ENCODE measurements around the gene FBXL17. TPM values are rescaled to one million over a fixed set of nuclear protein-coding genes. Genes with fewer than 3 reads are reported as not detected.

Gene FBXL17
- total RNA-seq, 1 experiment from 2014 or later: 18.2 TPM

DNA sequence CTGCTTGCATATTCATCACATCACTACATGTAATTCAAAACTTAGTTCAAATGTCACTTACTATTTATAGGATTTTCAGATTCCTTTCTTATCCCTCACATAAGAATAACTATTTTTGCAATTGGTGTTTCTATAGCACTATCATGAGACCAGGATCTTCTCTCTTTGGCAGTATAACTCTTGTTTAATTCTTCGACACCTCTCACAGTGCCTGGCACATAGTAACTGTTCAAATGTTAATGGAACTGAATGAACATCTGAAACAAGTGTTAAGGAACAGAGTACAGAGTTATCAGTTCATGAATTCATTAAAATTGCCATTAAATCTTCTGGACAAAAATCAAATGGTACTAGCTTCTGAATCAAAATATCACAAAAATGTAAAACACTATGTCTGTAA lies 40.0 kb downstream of the FBXL17 start:
- no peak overlapping the region for H3K4me3 Mint-ChIP-seq (ENCODE audit: unreplicated experiment)
- H3K36me3 Mint-ChIP-seq (ENCODE audit: insufficient read depth, unreplicated experiment): no peaks in the 10 kb centered on the region
- POLR2A ChIA-PET: interaction anchor here (1.2 to 2.0 kb wide), 2 partner anchors 40 to 81 kb away, joined by 3 to 4 read pairs; partner anchors contain the start of gene FBXL17
- no peaks in the 10 kb centered on the region for H3K4me1 Mint-ChIP-seq (ENCODE audit: insufficient read depth, unreplicated experiment)
- H3K27me3 Mint-ChIP-seq (ENCODE audit: insufficient read depth, unreplicated experiment): no peaks in the 10 kb centered on the region
- DNase-seq (ENCODE audit: unreplicated experiment): no peak
- H3K9me3 Mint-ChIP-seq (ENCODE audit: unreplicated experiment): no peaks in the 10 kb centered on the region
- no TSS peak for BruUV-seq (replicated peaks)
- H3K27ac Mint-ChIP-seq (ENCODE audit: low read depth, unreplicated experiment): no peak overlapping the region
- intact Hi-C loops (cut with micrococcal nuclease): loop anchor here (10.0 kb wide), 1 partner anchor 457 kb away; no protein-coding TSS in a partner anchor
- TF ChIP-seq CTCF (IDR thresholded peaks at IDR 0.05; ENCODE audit: unreplicated experiment): no peak
- CTCF ChIA-PET: interaction anchor here (5.5 kb wide), 1 partner anchor 81 kb away, joined by 99 read pairs; no protein-coding TSS in a partner anchor

GRCh38 chr5:108340131-108340530 lies 41.8 kb downstream of the FBXL17 start:
- Mint-ChIP-seq H3K9me3 (ENCODE audit: unreplicated experiment) (no peaks in the 10 kb centered on the region), H3K4me3 (ENCODE audit: unreplicated experiment) (no peak overlapping the region), H3K27ac (ENCODE audit: low read depth, unreplicated experiment) (no peak overlapping the region), H3K27me3 (ENCODE audit: insufficient read depth, unreplicated experiment) (no peaks in the 10 kb centered on the region), H3K4me1 (ENCODE audit: insufficient read depth, unreplicated experiment) (no peaks in the 10 kb centered on the region), H3K36me3 (ENCODE audit: insufficient read depth, unreplicated experiment) (no peaks in the 10 kb centered on the region)
- BruUV-seq (replicated peaks): no TSS peak
- ChIA-PET CTCF (interaction anchor here (2.0 kb wide), 1 partner anchor 79 kb away, joined by 5 read pairs; no protein-coding TSS in a partner anchor), POLR2A (no interaction called here)
- intact Hi-C loops (cut with micrococcal nuclease): loop anchor here (10.0 kb wide), 1 partner anchor 455 kb away; no protein-coding TSS in a partner anchor
- TF ChIP-seq CTCF (IDR thresholded peaks at IDR 0.05; ENCODE audit: unreplicated experiment): no peak
- DNase-seq (ENCODE audit: unreplicated experiment): no peak

DNA sequence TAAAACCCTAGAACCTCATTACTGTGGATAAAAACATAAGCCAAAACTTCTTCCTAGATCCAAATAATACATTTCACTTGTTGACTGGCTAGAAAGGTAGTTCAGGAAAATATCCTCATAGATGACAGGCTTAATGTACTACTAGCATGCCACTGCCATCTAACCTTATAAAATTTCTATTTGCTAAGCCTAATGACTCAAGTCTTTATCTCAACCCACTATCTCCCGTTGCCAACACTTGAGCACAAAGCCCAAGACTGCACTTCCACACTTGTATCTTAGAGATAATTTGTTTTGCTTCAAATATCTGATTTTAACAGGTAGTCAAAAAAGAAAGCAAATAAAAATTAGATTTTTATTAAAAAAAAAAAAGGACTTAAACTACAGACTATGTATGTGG lies 42.7 kb downstream of the FBXL17 start:
- no peak for DNase-seq (ENCODE audit: unreplicated experiment)
- no TSS peak for BruUV-seq (replicated peaks)
- Mint-ChIP-seq H3K4me1 (ENCODE audit: insufficient read depth, unreplicated experiment) (no peaks in the 10 kb centered on the region), H3K27ac (ENCODE audit: low read depth, unreplicated experiment) (no peak overlapping the region), H3K27me3 (ENCODE audit: insufficient read depth, unreplicated experiment) (no peaks in the 10 kb centered on the region), H3K36me3 (ENCODE audit: insufficient read depth, unreplicated experiment) (no peaks in the 10 kb centered on the region), H3K9me3 (ENCODE audit: unreplicated experiment) (no peaks in the 10 kb centered on the region), H3K4me3 (ENCODE audit: unreplicated experiment) (no peak overlapping the region)
- CTCF ChIA-PET: interaction anchor here (0.7 to 2.0 kb wide), 2 partner anchors 78 to 79 kb away, joined by 4 to 5 read pairs; no protein-coding TSS in a partner anchor
- intact Hi-C loops (cut with micrococcal nuclease): no loop called here
- TF ChIP-seq CTCF (IDR thresholded peaks at IDR 0.05; ENCODE audit: unreplicated experiment): no peak
- POLR2A ChIA-PET: no interaction called here

DNA sequence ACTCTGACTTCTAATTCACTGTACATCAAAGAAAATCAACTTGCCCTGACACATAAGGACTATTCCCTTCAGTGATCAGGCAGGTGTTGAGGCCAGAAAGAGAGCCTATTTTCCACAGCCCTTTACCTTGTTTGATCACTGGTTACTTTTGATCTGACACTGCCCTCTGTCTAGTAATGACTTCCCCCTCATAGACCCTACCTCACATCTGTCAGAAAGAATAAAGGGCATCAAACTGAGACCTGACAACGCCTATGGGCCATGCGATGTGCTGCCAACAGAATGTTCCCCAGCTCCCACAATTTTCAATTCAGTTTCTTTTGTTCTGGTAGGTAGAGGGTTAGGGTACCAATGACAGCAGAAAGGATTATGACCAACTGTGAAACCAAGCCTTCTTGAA lies 47.7 kb downstream of the FBXL17 start:
- Mint-ChIP-seq H3K9me3 (ENCODE audit: unreplicated experiment) (no peaks in the 10 kb centered on the region), H3K4me1 (ENCODE audit: insufficient read depth, unreplicated experiment) (no peaks in the 10 kb centered on the region), H3K36me3 (ENCODE audit: insufficient read depth, unreplicated experiment) (no peaks in the 10 kb centered on the region), H3K27ac (ENCODE audit: low read depth, unreplicated experiment) (no peak overlapping the region), H3K4me3 (ENCODE audit: unreplicated experiment) (no peak overlapping the region), H3K27me3 (ENCODE audit: insufficient read depth, unreplicated experiment) (no peaks in the 10 kb centered on the region)
- intact Hi-C loops (cut with micrococcal nuclease): no loop called here
- POLR2A ChIA-PET: no interaction called here
- DNase-seq (ENCODE audit: unreplicated experiment): no peak
- CTCF ChIA-PET: interaction anchor here (3.5 kb wide), 1 partner anchor 74 kb away, joined by 15 read pairs; no protein-coding TSS in a partner anchor
- no peak for TF ChIP-seq CTCF (IDR thresholded peaks at IDR 0.05; ENCODE audit: unreplicated experiment)
- BruUV-seq (replicated peaks): no TSS peak
